Fibroblast of the conjunctiva (primary cell): Measurements from ENCODE around the gene PLK3.
"Not testable (repeated sequence)": the region's sequence is repeated elsewhere in the genome, so short reads cannot be mapped to it uniquely, and the experiment has no call there.

Source experiments
- DNase-seq: peaks from one replicate; pipeline ENCODE4 v3.0.0-alpha.2; 2010; ENCODE audit warnings: low read depth

Gene PLK3

DNA sequence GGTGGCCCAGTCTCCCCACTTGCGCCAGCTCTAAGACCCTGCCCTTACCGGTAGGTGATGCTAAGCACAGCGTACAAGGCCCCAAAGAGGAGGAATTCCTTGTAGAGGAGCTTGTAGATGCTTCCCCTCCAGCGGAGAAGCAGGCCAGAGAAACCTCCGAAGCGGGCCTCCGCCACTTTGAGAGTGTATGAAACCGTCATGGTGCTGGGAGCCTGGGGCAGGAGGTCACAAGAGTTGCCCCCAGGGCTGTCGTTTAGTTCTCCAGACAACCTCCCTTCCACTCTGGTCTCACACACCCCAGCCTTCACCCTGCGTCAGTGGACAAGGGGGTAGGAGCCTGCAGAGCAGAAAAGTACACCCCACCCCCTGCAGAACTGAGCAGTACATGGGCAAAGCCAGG, 12.7 kb upstream of the PLK3 start:
- no peak for DNase-seq

DNA sequence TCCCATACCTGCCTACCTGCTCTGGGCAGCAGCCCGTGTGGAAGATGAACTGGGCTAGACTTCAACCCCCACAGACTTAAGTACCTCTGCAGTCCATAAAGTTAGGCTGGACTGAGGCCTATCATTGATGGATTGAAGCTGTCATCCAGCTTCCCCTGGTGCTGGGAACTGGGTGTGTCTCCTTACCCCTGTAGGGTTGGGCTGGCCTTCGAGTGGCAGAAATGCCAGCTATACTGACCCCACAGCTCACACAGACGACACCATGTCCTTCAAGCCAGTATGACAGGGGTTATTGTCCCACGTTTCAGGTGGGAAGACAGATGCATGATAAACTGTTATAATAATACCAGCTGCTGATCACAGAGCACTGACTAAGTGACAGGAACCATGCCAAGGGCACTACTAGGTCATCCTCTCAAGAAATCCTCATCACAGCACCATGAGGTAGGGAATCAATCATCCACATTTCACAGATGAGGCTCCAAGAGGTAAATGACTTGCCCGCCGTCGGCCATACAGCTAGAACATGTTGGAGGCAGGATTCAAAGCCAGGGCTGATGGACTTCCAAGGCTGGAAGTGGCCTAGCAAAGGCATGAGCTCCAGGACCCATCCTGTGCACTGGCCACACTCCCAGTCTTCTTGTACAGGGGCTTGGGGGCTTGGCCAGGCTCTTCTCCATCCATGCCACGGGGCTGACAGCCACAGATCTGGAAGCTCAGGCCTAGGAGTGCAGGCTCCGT, 11.9 kb upstream of the PLK3 start, which contains the start of gene BEST4:
BEST4 (minus strand) TSS at position 51 of the 741 bp plus-strand sequence. CDS start 465 bp downstream, outside the sequence.
- no peak for DNase-seq

DNA sequence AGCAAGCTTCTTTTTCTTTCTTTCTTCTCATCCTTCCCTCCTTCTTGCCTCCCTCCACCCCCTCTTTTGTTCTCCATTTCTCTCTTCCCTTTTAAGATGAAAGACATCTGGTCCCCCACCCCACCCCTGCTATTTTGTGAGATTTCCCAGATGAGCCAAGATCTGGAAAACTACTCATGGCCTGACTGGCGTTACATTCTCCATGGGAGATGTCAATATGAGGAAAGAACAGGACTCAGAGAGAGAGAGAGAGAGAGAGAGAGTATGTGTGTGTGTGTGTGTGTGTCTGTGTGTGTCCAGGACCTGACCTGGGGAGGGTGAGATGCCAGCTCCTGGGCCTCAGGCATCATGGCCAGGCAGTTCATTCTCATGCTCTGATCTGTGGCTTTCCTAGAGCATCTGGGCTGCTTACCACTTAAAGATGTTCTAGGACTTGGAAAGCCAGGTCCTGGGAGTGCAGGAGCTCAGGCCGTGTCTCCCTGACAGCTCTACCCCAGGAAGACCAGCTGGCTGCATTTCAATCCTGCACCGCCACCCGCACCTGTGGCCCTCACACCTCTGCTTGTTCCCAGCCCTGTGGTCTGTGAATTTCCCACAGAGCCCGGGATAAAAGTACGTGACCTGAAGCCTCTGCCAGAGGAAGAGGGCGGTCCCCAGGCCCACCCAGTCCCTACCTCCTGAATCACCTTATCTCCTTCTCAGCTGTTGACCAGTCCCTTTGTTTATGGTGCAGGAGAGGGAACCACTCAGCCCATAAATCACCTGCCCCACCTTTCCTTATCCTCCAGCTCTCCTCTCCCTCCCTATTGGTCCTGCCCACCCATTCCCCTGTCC, 9.0 kb upstream of the PLK3 start:
- no peak for DNase-seq

DNA sequence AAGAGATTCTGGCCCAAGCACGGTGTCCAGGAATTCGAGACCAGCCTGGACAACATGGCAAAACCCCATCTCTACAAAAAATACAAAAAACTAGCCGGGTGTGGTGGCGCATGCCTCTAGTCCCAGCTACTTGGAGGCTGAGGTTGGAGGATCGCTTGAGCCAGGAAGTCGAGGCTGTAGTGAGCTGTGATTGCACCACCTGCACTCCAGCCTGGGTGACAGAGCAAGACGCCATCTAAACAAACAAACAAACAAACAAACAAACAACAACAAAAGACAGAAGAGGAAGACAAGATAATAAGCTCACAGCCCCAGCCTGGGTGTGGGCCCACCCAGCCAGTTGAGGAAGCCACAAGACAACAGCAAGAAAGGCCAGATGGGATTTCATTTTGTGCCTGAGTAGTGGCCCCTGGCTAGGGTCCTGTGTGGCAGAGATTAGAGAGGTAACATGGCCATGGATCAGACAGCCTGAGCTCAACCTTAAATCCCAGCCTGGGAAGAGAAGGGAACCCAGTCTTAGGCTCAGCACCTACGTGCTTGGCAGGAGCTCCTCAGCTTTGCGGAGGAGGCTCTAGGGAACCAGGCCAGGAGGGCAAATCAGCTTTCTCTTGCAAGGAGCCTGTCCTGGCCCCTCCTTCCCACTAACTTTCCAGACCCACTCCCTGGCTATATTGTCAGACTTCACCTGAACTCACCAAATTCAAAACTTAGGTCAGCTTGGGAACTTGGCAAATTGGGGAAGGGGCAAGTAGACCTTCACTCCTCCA, 7.3 kb upstream of the PLK3 start:
- DNase-seq = no peak

DNA sequence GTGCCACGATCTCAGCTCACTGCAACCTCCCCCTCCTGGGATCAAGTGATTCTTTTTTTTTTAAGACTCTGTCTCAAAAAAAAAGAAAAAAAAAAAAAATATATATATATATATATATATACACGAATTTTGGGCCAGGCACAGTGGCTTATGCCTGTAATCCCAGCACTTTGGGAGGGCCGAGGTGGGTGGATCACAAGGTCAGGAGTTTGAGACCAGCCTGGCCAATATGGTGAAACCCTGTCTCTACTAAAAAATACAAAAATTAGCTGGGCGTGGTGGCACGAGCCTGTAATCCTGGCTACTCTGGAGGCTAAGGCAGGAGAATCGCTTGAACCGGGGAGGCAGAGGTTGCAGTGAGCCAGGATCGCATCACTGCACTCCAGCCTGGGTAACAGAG, 2.3 kb upstream of the PLK3 start:
- DNase-seq = not testable (repeated sequence)

DNA sequence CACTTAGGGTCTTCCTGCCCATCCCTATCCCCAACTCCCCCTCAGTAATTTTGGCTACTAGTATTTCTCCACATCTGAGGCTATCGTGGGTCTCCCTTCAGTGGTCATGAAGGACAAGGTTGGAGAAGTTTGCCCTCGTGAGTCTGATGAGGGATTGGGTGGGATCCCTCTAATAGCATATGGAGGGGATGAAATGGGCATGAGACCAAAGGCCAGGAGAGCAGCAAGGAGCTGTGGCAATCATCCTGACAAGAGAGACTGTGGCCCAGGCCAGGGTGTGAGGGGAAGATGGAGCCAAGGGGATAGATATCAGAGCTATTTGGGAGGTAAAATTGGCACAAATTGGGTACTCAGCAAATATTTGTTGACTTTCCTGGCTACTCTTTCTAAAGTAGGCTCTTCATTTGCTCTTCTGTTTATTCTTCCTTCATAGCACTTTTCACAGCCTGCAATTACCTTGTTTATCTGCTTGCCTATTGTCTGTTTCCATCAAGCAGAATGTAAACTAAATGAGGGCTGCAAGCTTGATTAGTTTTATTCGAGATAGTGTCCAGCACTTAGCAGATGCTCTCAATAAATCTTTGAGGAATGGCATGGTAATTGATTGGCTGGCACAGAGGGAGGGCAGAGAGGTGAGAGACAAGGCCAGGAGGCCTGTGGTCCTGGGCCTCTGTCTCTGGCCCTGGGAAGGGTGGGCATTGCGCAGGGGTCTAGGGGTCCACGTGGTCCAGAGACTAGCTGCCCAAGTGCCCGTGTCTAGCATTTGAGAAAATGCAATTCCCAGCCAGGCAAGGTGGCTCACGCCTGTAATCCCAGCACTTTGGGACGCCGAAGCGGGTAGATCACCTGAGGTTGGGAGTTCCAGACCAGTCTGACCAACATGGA, 1.5 kb upstream of the PLK3 start:
- DNase-seq = no peak

DNA sequence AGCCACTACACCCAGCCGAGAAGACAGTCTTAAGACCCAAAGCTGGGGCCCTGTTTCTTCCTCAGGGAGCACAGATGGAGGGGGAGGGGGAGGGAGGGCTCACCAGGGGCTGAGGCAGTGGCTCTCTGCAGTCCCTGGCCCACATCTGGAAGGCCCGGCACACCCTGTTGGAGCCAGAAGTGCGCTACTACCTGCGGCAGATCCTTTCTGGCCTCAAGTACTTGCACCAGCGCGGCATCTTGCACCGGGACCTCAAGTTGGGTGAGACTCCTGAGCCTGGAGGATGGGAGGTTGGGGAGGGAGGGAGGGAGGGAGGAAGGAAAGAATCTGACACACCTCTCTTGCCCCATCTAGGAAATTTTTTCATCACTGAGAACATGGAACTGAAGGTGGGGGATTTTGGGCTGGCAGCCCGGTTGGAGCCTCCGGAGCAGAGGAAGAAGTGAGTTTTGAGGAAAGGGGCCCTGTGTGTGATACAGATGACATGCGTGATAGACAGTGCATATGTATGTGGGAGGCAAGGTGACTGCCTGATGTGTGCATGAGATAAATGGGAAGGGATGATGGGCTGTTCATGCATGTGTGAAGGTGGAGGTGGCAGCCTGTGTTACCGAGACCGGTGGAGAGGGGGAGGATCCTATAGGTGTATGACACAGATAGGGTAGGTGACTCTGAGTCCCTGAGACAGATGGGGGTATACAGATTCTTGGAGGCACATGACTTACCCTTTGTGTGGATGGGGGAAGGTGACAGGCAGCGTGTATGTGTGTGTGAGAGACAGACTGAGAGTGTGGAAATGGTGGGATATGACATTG, 1.5 kb downstream of the PLK3 start:
- no peak for DNase-seq

DNA sequence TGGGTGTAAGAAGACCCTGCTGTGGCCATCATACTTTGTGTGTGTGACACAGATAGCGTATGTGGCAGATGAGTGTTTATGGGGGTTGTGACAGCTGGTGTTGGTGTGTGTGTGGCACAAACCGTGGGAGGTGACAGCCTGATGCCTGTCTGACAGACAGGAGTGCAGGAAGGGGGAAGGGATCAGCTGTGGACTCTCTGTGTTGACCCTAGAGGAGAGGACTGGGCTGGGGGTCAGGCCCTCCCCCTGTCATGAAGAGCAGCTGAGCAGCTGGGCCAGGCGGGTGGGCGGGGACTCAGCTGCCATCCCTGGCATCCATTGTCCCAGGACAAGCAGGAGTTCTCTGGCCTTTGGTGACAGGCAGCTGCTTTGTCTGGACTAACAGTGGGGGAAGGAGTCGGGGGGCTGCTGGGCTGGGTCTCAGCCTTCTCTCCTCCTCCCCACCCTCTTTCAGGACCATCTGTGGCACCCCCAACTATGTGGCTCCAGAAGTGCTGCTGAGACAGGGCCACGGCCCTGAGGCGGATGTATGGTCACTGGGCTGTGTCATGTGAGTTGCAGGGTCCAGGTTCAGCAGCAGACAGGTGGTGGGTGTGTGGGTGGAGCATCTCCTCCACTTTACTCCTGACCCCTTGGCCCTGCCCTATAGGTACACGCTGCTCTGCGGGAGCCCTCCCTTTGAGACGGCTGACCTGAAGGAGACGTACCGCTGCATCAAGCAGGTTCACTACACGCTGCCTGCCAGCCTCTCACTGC, 2.3 kb downstream of the PLK3 start:
- DNase-seq = no peak

DNA sequence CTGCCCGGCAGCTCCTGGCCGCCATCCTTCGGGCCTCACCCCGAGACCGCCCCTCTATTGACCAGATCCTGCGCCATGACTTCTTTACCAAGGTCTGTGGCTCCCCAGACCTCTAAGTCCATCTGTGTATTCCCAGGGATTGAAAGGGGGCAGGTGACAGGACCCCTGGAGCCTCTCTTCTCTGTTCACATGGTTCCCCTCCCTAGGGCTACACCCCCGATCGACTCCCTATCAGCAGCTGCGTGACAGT, 2.8 kb downstream of the PLK3 start:
- DNase-seq = no peak

DNA sequence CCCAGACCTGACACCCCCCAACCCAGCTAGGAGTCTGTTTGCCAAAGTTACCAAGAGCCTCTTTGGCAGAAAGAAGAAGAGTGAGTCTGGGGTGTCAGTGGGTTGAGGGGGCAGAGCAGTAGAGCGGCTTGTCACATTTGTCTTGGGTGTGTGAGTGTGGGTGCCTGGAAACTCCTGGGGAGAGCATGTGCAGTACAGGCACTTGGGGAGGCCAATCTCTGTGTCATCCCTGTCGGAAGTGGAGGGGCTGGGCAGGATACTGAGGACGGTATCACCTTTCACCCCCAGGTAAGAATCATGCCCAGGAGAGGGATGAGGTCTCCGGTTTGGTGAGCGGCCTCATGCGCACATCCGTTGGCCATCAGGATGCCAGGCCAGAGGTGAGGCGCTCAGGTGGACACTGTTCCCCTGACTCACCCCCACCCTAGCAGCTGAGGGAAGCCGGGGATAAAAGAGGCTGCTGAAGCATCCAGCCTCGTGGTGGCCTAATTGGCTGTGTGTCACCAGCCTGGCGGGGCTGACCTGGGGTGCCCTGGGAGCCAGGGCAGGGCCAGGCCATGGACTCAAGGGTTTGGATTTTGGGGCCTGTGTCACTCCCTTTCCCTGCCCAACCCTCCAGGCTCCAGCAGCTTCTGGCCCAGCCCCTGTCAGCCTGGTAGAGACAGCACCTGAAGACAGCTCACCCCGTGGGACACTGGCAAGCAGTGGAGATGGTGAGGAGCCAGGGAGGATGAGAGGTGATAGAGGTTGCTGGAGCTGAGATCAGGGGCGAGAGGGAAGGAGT, 3.3 kb downstream of the PLK3 start:
- no peak for DNase-seq

DNA sequence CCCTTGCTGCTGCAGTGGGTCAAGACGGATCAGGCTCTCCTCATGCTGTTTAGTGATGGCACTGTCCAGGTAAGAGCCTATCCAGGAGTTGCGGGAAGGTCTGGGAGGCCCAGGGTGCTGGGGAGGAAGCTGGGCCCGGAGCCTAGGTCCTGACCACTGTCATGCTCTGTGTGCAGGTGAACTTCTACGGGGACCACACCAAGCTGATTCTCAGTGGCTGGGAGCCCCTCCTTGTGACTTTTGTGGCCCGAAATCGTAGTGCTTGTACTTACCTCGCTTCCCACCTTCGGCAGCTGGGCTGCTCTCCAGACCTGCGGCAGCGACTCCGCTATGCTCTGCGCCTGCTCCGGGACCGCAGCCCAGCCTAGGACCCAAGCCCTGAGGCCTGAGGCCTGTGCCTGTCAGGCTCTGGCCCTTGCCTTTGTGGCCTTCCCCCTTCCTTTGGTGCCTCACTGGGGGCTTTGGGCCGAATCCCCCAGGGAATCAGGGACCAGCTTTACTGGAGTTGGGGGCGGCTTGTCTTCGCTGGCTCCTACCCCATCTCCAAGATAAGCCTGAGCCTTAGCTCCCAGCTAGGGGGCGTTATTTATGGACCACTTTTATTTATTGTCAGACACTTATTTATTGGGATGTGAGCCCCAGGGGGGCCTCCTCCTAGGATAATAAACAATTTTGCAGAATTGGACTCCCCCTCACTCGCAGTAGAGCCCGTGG, 5.3 kb downstream of the PLK3 start:
- DNase-seq = no peak

DNA sequence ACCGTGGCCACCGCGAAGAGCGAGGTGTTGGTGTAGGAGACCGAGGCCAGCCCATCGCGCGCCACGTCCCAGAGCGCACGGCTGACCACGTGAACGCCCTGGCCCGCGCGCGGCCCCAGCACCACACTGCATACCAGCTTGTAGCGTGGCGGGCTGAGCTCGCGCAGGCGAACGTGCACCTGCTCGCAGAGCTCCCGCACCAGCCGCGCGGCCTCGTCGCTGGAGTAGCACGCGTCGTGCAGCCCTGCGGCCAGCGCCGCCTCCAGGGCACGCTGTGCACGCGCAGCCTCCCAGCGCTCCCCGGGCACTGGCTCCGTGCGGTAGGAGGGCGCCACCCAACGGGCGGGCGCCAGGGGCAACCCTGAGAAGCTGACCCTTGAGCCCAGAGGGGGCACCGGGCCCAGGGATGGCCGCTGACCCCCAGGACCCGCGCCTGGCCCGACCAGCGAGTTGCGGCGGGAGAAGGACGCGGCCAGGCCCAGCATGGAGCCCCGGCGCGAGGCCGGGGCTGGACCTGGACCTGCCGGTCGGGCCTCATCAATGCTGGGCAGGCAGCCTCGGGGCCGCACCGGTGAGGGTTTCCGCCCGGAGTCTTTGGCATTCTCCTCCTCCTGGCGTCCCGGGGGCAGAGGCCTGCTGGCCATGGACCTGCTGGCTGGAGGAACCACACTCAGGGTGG, 6.0 kb downstream of the PLK3 start:
- DNase-seq = no peak

DNA sequence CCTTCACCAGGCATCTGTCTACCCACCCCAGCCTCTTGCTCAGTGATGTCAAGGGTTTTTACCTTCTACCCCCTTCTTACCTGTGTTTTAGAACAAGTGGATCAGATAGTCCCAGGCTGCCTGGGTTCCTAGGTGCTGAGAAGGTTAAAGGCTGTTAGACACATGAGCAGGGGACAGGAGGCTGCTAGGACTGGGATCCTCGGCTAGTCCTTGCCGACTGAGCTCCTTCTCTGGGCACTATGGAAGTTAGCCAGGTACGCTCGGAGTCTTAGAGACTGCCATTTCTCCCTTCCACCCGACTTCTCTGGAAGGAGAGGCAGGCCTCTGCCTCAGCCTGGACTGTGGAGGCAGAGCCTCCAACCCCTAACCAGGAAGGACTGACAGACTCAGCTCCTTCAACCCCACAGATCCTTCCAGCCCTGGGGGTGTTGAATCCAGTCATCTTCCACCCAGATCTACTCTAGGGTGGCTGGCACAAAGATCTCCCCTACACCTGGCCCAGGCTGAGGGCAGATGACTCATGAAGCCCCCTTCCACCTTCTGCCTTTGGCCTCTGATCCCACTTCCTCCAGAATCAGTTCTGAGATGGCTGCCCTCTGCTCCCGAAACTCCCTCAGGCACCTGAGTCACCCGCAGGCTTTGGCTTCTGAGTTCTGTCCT, 6.7 kb downstream of the PLK3 start, which contains the start of gene DYNLT4:
DYNLT4 (minus strand) TSS at position 648 of the 660 bp plus-strand sequence. CDS start 683 bp downstream, outside the sequence.
- DNase-seq = no peak

DNA sequence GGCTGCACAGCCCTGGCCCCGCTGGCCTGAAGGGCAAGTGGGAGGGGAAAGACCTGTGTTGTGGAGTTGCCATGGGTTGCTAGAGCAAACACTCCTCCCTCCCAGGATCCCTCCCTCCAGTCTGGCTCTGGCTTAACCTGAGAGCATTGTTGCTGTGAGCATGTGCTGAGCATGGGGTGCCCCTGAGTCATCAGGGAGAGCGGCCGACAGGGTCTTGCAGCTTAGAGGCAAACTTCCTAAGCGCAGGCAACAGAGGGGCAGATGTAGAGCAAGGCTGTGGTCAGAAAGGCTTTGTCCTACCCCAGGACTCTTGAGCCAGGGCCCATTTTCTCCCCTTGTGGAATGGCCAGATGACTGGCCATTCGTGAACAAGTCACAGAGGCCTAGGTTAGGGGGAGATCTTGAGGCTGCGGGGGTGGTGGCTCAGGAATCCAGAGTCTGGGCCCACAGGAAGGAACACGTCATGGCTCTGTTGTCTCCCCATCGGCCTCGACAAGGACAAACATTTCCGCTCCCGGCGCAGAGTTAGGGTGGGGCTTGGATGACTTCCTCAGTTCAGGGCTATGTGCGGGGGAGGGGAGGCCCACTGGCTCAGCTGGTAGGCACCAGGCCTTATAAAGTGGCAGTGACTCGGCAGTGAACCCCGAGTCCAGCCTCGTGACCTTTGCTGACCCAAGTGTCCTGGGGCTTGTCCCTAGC, 7.3 kb downstream of the PLK3 start:
- DNase-seq = peak; percentile 99

DNA sequence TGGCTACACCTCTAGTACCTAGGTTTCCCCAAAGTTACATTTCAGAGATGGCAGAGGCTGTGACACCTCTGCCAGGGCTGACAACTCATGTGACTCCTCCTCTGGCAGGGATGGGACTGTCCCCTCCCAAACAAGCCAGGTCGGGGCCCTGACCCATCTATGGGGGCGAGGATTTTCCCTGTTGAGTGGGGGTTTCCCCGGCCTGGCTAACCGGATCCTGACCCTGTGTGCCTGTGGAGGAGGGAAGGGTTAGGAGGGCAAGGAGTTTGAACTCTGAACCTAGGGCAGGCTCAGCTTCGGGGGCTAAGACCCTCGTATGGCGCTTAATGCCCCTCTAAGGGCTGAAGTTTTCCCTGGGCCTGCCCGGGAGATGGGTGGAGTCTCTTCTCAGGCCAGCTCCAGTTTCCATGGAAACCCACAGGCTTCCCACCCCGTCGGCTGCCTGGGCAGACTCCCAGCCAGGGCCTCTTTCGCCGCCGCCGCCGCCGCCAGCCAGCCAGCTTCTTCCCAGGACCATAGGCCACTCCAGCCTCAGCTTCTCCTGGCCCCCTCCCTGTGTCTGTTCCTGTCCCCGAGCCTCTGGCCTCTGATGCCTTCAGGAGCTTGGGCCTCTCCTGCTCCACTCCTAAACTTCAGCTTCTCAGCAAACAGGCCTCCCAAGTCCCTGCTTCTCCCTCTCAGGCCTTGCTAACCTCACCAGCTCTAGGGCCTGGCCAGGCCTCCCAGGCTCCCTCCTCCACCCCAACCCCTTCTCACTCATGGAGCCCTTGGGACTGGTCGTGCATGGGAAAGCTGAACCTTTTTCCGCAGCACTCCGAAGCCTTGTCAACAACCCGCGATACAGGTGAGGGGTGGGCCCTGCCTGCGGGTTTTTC, 8.1 kb downstream of the PLK3 start, which contains the start of gene BTBD19:
BTBD19 (plus strand) TSS at position 461 of the 875 bp plus-strand sequence; CDS start at position 759, 298 bp downstream.
- peak; percentile 89 for DNase-seq
